ENCODE data around the gene ENOX2.
A peak's percentile ranks its signal among the peaks of the same experiment; 100 is the strongest.

The ENOX2 gene

DNA sequence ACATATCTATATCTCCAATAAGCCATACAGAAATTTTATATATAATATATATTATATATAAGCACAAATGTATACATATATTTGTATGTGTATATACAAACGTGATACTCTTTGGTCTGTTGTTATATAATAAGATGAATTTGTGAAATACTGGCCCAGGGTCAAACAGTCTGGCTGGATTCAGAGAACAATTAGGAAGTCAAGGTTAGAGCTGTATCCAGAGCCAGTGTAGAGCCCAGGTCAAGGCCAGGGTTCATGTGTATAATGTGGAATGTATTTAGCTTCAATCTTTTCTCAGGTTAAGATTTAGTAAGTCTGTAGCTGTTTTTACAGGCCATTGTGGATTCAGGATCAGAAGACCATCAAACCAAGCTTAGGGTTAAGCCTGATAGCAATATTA is 3.8 kb upstream of the ENOX2 start:
- Histone ChIP-seq H3K9ac (ENCODE audit: low read length) (no peak overlapping the region), H3K27me3 (ENCODE audit: control insufficient read depth, insufficient read depth, low read length) (no peaks in the 10 kb centered on the region), H3K9me3 (ENCODE audit: control insufficient read depth, low read depth, low read length) (no peaks in the 10 kb centered on the region), H3K36me3 (ENCODE audit: control insufficient read depth, low read depth, low read length) (no peaks in the 10 kb centered on the region), H3K4me1 (ENCODE audit: control insufficient read depth, low read depth, low read length) (no peaks in the 10 kb centered on the region), H3K27ac (ENCODE audit: low read length) (no peak overlapping the region), H3K4me3 (ENCODE audit: low read length) (no peak overlapping the region)

DNA sequence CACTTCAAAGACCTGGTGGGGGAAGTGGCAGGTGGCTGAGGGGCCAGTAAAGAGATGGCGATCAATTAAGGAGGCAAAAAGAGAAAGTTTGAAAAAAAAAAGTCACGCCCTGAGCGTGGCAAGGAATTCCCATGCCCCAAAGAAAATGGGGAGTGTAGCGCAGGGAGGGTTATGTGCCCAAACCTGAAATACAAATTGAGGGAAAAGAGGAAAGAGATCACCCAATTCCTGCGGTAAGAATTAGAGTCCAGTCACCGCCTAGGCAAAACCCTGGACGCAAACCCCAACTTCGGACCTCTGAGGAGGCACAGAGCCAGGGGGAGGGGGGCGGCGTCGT is 595 bp downstream of the ENOX2 start:
- H3K4me3 ChIP-seq (ENCODE audit: low read length): peak overlapping the region; percentile 75
- peak overlapping the region; percentile 68 for H3K9ac ChIP-seq (ENCODE audit: low read length)
- H3K9me3 ChIP-seq (ENCODE audit: control insufficient read depth, low read depth, low read length): peaks cover 3% of the 10 kb centered on the region
- H3K27ac ChIP-seq (ENCODE audit: low read length): no peak overlapping the region
- no peaks in the 10 kb centered on the region for H3K4me1 ChIP-seq (ENCODE audit: control insufficient read depth, low read depth, low read length)
- H3K27me3 ChIP-seq (ENCODE audit: control insufficient read depth, insufficient read depth, low read length): no peaks in the 10 kb centered on the region
- no peaks in the 10 kb centered on the region for H3K36me3 ChIP-seq (ENCODE audit: control insufficient read depth, low read depth, low read length)

DNA sequence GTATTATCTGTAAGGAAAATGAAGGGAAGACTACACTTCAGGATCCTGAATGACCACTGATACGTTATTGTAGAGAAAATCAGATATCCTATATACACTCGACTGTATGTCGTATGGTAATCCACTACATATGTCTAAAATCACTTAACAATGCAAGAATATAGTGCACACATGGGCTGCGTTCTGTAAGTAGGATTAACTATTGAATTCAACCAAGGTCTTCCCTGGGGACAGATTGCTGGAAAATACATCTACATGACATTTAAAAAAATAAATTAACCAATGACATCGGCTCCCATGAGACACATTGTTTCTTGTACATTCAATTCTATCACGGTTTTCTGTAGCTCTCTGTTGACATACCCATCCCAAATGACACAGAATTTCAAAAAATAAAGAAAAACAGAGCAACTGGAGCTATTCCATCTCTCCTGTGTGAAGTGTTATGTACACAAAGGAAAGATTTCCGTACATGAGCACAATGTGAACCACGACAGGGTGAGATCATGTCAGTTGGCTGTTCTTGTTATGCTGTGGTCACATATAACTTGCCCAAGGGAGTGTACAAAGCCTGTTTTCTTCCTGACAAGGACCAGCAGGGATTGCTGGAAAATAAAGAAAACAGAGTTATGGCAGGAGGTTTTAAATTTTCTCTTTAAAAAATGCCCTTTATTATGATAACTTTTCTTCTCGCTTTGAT is 6.1 kb downstream of the ENOX2 start:
- peaks cover 5% of the 10 kb centered on the region for H3K9me3 ChIP-seq (ENCODE audit: control insufficient read depth, low read depth, low read length)
- H3K27ac ChIP-seq (ENCODE audit: low read length): no peak overlapping the region
- H3K27me3 ChIP-seq (ENCODE audit: control insufficient read depth, insufficient read depth, low read length): no peaks in the 10 kb centered on the region
- no peaks in the 10 kb centered on the region for H3K4me1 ChIP-seq (ENCODE audit: control insufficient read depth, low read depth, low read length)
- no peak overlapping the region for H3K9ac ChIP-seq (ENCODE audit: low read length)
- H3K4me3 ChIP-seq (ENCODE audit: low read length): no peak overlapping the region
- H3K36me3 ChIP-seq (ENCODE audit: control insufficient read depth, low read depth, low read length): no peaks in the 10 kb centered on the region

DNA sequence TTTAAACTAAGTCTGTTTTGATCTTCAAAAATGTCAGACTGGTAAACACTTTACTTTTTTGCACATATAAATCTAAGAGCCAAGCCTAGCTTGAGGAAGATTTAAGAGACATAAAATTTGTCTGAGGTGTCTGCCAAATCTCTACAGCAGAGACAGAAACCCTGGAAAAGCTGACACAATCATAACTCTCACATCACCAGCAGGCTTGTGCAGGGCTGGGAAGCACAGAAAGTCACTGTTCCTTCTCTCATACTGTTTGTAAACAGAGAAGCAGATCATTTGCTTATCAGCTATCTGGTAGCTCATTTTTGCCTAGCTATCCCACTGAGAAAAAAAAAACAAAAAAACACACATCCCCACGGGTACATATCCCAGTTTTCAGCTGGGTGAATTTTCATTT is 7.0 kb downstream of the ENOX2 start:
- no peak overlapping the region for H3K4me3 ChIP-seq (ENCODE audit: low read length)
- H3K9ac ChIP-seq (ENCODE audit: low read length): no peak overlapping the region
- H3K27me3 ChIP-seq (ENCODE audit: control insufficient read depth, insufficient read depth, low read length): no peaks in the 10 kb centered on the region
- no peaks in the 10 kb centered on the region for H3K36me3 ChIP-seq (ENCODE audit: control insufficient read depth, low read depth, low read length)
- peaks cover 5% of the 10 kb centered on the region for H3K9me3 ChIP-seq (ENCODE audit: control insufficient read depth, low read depth, low read length)
- no peak overlapping the region for H3K27ac ChIP-seq (ENCODE audit: low read length)
- H3K4me1 ChIP-seq (ENCODE audit: control insufficient read depth, low read depth, low read length): no peaks in the 10 kb centered on the region

DNA sequence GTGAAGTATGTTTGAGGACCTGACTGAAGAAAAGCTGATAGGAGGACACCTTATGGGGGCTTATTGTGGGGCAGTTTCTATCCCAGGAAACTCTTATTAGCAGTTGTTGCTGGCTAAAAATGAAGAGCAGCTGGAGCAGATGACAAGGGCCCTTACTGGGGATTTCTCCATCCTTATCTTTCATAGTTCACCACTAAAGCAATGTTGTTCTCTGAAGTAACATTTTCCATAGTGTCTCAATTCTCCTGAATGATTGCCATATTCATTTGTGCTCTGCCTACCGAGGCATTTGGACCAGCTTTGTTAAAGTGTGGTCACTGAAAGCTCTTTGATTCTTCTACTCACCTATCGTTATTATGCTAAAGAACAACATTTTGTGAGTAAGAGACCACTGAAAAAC is 7.7 kb downstream of the ENOX2 start:
- no peaks in the 10 kb centered on the region for H3K4me1 ChIP-seq (ENCODE audit: control insufficient read depth, low read depth, low read length)
- no peaks in the 10 kb centered on the region for H3K36me3 ChIP-seq (ENCODE audit: control insufficient read depth, low read depth, low read length)
- H3K9ac ChIP-seq (ENCODE audit: low read length): no peak overlapping the region
- no peaks in the 10 kb centered on the region for H3K27me3 ChIP-seq (ENCODE audit: control insufficient read depth, insufficient read depth, low read length)
- peaks cover 5% of the 10 kb centered on the region for H3K9me3 ChIP-seq (ENCODE audit: control insufficient read depth, low read depth, low read length)
- H3K27ac ChIP-seq (ENCODE audit: low read length): no peak overlapping the region
- no peak overlapping the region for H3K4me3 ChIP-seq (ENCODE audit: low read length)

DNA sequence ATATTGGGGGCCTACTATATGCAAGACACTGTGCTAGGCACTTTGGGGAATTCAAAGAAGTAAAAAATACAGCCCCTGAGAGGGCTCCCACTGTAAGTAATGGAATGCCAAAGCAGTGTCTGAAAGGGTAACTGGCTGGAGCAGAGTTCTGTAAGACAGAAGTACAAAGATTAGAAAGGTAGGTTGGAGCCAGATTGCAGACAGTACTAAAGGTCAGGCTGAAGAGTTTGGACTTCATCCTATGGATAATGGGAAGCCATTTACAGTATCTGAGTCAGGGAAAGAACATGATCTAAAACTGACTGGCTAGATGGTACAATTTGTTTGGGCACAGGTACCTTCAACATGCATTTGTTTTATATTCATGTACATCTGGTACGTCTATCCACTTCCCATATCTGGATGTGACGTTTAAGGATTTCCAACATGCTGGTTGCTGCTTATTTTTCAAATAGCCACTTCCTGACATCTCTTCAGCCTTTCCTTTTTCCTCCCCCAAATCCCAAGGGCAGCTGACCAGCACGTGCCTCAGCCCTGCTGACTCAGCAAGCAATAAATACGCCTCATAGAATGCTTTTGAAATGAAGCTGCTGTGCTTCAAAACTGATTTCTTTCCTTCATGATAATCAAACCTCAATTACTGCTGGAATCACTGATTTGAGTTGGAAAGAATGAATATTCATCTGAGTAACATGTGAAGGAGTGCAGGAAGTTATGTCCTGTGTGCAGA is 9.5 kb downstream of the ENOX2 start:
- no peaks in the 10 kb centered on the region for H3K27me3 ChIP-seq (ENCODE audit: control insufficient read depth, insufficient read depth, low read length)
- no peaks in the 10 kb centered on the region for H3K4me1 ChIP-seq (ENCODE audit: control insufficient read depth, low read depth, low read length)
- no peak overlapping the region for H3K9ac ChIP-seq (ENCODE audit: low read length)
- no peaks in the 10 kb centered on the region for H3K36me3 ChIP-seq (ENCODE audit: control insufficient read depth, low read depth, low read length)
- no peak overlapping the region for H3K4me3 ChIP-seq (ENCODE audit: low read length)
- no peak overlapping the region for H3K27ac ChIP-seq (ENCODE audit: low read length)
- peaks cover 3% of the 10 kb centered on the region for H3K9me3 ChIP-seq (ENCODE audit: control insufficient read depth, low read depth, low read length)

DNA sequence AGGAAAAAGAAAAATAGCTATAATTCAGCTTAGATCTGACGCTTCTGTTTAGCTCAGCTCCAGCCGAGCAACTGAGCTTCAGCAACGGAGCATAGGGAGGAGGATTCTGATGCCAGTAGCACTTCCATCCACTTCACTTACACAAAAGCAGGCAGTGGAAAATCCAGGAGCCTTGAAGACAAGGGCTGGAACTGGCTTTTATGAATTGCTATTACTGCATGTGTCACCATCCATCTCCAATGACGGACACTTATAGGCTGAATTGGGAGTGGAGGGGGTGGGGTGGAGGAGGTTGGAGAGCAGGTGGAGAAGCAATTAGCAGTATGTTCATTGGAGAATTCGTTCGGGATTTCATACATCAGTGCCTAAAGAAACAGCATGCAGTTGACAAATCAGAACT is 15.6 kb downstream of the ENOX2 start:
- Histone ChIP-seq H3K27me3 (ENCODE audit: control insufficient read depth, insufficient read depth, low read length) (no peaks in the 10 kb centered on the region), H3K27ac (ENCODE audit: low read length) (no peak overlapping the region), H3K4me1 (ENCODE audit: control insufficient read depth, low read depth, low read length) (no peaks in the 10 kb centered on the region)

DNA sequence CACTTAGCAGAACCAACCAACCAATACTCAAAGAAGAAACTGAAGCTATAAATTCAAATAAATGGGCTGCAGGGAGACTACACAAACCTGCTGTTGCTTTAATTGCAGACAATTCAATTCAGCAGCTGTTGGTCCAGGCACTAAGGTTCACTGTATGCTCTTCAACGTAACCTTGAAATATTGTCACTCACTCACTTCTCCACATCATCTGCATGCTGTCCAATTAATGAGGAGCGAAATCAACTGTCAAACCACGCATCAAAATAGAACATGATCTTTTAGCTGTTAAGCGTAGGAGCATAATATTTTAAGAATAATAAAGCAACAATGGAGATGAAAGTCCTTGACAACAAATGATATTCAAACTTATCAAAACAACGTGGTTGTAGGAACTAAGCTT is 17.0 kb downstream of the ENOX2 start:
- H3K36me3 ChIP-seq (ENCODE audit: control insufficient read depth, low read depth, low read length): no peaks in the 10 kb centered on the region
- no peaks in the 10 kb centered on the region for H3K27me3 ChIP-seq (ENCODE audit: control insufficient read depth, insufficient read depth, low read length)
- H3K4me3 ChIP-seq (ENCODE audit: low read length): no peak overlapping the region
- no peaks in the 10 kb centered on the region for H3K4me1 ChIP-seq (ENCODE audit: control insufficient read depth, low read depth, low read length)
- H3K9ac ChIP-seq (ENCODE audit: low read length): no peak overlapping the region
- H3K9me3 ChIP-seq (ENCODE audit: control insufficient read depth, low read depth, low read length): peaks cover 9% of the 10 kb centered on the region
- no peak overlapping the region for H3K27ac ChIP-seq (ENCODE audit: low read length)

More for the DNA sequence above, 15.6 kb downstream of the ENOX2 start:
- Histone ChIP-seq H3K9me3 (ENCODE audit: control insufficient read depth, low read depth, low read length) (peaks cover 6% of the 10 kb centered on the region), H3K36me3 (ENCODE audit: control insufficient read depth, low read depth, low read length) (no peaks in the 10 kb centered on the region), H3K4me3 (ENCODE audit: low read length) (no peak overlapping the region), H3K9ac (ENCODE audit: low read length) (no peak overlapping the region)

DNA sequence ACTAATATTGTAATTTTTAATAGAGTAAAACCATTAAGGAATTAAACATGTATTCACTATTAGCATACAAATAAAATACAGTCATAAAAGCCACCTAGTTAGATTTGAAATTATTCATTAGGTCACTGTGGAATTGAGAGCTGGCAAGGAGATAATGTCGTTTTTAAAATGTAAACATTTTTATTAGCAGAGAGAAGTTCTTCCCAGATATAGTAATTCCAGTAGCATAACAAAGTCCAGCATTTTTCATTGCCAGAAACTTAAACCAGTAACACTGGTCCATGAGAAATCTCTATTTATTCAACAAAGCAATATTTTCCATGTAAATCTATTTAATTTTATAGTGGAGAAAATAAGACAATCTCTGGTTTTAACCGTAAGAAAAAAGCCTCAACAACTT is 17.5 kb downstream of the ENOX2 start:
- Histone ChIP-seq H3K36me3 (ENCODE audit: control insufficient read depth, low read depth, low read length) (no peaks in the 10 kb centered on the region), H3K27me3 (ENCODE audit: control insufficient read depth, insufficient read depth, low read length) (no peaks in the 10 kb centered on the region), H3K4me3 (ENCODE audit: low read length) (no peak overlapping the region), H3K27ac (ENCODE audit: low read length) (no peak overlapping the region), H3K4me1 (ENCODE audit: control insufficient read depth, low read depth, low read length) (no peaks in the 10 kb centered on the region), H3K9me3 (ENCODE audit: control insufficient read depth, low read depth, low read length) (peaks cover 9% of the 10 kb centered on the region), H3K9ac (ENCODE audit: low read length) (no peak overlapping the region)

DNA sequence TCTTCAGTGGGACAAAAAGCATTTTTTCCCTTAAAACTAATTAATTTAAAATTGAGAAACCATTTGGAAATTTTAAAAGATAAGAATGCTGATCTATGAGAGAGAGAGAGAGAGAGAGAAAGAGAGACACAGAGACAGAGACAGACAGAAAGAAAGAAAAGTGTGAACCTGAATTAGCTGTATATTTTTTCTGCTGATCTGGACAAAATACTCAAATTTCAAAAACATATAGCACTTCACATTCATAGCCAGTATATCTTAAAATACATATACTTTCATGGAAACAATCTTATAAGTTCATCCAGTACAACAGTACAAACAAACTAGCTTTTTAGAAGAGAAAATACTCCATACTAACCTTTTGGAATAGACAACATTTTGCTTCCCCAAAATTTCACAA is 18.4 kb downstream of the ENOX2 start:
- no peak overlapping the region for H3K27ac ChIP-seq (ENCODE audit: low read length)
- no peaks in the 10 kb centered on the region for H3K4me1 ChIP-seq (ENCODE audit: control insufficient read depth, low read depth, low read length)
- H3K4me3 ChIP-seq (ENCODE audit: low read length): no peak overlapping the region
- H3K9me3 ChIP-seq (ENCODE audit: control insufficient read depth, low read depth, low read length): peaks cover 9% of the 10 kb centered on the region
- no peak overlapping the region for H3K9ac ChIP-seq (ENCODE audit: low read length)
- H3K36me3 ChIP-seq (ENCODE audit: control insufficient read depth, low read depth, low read length): no peaks in the 10 kb centered on the region
- H3K27me3 ChIP-seq (ENCODE audit: control insufficient read depth, insufficient read depth, low read length): no peaks in the 10 kb centered on the region

DNA sequence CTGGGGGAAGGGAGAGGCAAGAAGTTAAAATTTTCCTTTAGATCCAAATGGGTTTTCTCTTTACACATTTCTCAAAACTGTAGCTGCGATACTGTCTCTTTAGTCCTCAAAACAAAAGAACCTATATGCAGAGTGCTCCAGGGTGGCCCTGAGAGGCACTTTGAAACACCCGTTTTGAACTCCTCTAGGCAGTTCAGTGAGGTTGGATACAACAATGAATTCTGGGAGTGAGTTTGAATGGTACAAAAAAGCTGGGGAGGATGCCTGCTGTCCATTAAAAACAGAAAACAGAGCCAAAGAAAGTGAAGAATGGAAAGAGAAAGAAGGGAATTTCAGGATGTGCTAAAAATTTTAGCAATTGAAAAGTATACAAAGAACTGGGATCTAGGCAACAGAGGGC is 23.1 kb downstream of the ENOX2 start:
- Histone ChIP-seq H3K4me3 (ENCODE audit: low read length) (no peak overlapping the region), H3K9me3 (ENCODE audit: control insufficient read depth, low read depth, low read length) (peaks cover 21% of the 10 kb centered on the region), H3K27ac (ENCODE audit: low read length) (no peak overlapping the region), H3K9ac (ENCODE audit: low read length) (no peak overlapping the region), H3K27me3 (ENCODE audit: control insufficient read depth, insufficient read depth, low read length) (no peaks in the 10 kb centered on the region), H3K4me1 (ENCODE audit: control insufficient read depth, low read depth, low read length) (no peaks in the 10 kb centered on the region), H3K36me3 (ENCODE audit: control insufficient read depth, low read depth, low read length) (no peaks in the 10 kb centered on the region)

All from iPS-18a (cell line).